SK-N-SH treated with all-trans-retinoic acid at 6 μM for 48 hours (cell line): ENCODE data around the gene UNC13B.

Experiments used
- ATAC-seq: fragments of 200-7000 bp; cut with Tn5 transposase; 3 replicates; pipeline ENCODE4 v1.9.1; 2020; ENCODE audit warnings: mild to moderate bottlenecking, moderate library complexity
- ARNTL ChIP-seq: fragments of 450-650 bp; formaldehyde crosslinking; IDR thresholded peaks from 2 replicates; pipeline ENCODE4 v1.5.0; 2020; ENCODE audit warnings: low read depth, mild to moderate bottlenecking, moderate library complexity, borderline replicate concordance
- BACH2 ChIP-seq: fragments of 250-450 bp; sonication (Bioruptor Pico); IDR thresholded peaks from 2 replicates; pipeline ENCODE4 v1.9.0; 2021; ENCODE audit warnings: mild to moderate bottlenecking, borderline replicate concordance
- CREB5 ChIP-seq: fragments of 250-450 bp; sonication (Bioruptor Pico); IDR thresholded peaks from 2 replicates; pipeline ENCODE4 v1.5.1; 2020; ENCODE audit warnings: low read depth, mild to moderate bottlenecking, moderate library complexity
- CSDC2 ChIP-seq: fragments of 250-450 bp; sonication (Bioruptor Pico); IDR thresholded peaks from 2 replicates; pipeline ENCODE4 v1.5.0; 2020; ENCODE audit warnings: mild to moderate bottlenecking, moderate library complexity
- CSRNP3 ChIP-seq: fragments of 250-450 bp; sonication (Bioruptor Pico); IDR thresholded peaks from 2 replicates; pipeline ENCODE4 v1.5.1; 2021; ENCODE audit warnings: mild to moderate bottlenecking, moderate library complexity
- ESRRG ChIP-seq: fragments of 250-450 bp; sonication (Bioruptor Pico); IDR thresholded peaks from 2 replicates; pipeline ENCODE4 v1.6.1; 2021; ENCODE audit warnings: mild to moderate bottlenecking
- ISL1 ChIP-seq: fragments of 250-450 bp; sonication (Bioruptor Pico); IDR thresholded peaks from 2 replicates; pipeline ENCODE4 v2.1.2; 2022; ENCODE audit warnings: mild to moderate bottlenecking, moderate library complexity
- OSR1 ChIP-seq: fragments of 250-450 bp; sonication (Bioruptor Pico); IDR thresholded peaks from 2 replicates; pipeline ENCODE4 v1.8.0; 2022; ENCODE audit warnings: moderate library complexity, mild to moderate bottlenecking, inconsistent platforms
- PATZ1 ChIP-seq: fragments of 250-450 bp; sonication (Bioruptor Pico); IDR thresholded peaks from 2 replicates; pipeline ENCODE4 v1.8.0; 2020; ENCODE audit warnings: mild to moderate bottlenecking, moderate library complexity, borderline replicate concordance
- POU6F1 ChIP-seq: fragments of 250-450 bp; sonication (Bioruptor Pico); IDR thresholded peaks from 2 replicates; pipeline ENCODE4 v1.8.0; 2021; ENCODE audit warnings: low read depth, mild to moderate bottlenecking, moderate library complexity, borderline replicate concordance
- PPARA ChIP-seq: fragments of 250-450 bp; sonication (Bioruptor Pico); IDR thresholded peaks from 2 replicates; pipeline ENCODE4 v1.5.0; 2020; ENCODE audit warnings: mild to moderate bottlenecking, borderline replicate concordance
- RARB ChIP-seq: fragments of 250-450 bp; sonication (Bioruptor Pico); IDR thresholded peaks from 2 replicates; pipeline ENCODE4 v1.8.0; 2021; ENCODE audit warnings: mild to moderate bottlenecking, moderate library complexity
- SNAI2 ChIP-seq: fragments of 250-450 bp; sonication (Bioruptor Pico); IDR thresholded peaks from 2 replicates; pipeline ENCODE4 v1.5.0; 2020; ENCODE audit warnings: mild to moderate bottlenecking, moderate library complexity
- TCF4 ChIP-seq: fragments of 250-450 bp; sonication (Bioruptor Pico); IDR thresholded peaks from 2 replicates; pipeline ENCODE4 v1.8.0; 2021; ENCODE audit warnings: mild to moderate bottlenecking, moderate library complexity, borderline replicate concordance
- TOX ChIP-seq: fragments of 250-450 bp; sonication (Bioruptor Pico); IDR thresholded peaks from 2 replicates; pipeline ENCODE4 v1.8.0; 2021; ENCODE audit warnings: mild to moderate bottlenecking, moderate library complexity, borderline replicate concordance
- TSHZ2 ChIP-seq: fragments of 250-450 bp; sonication (Bioruptor Pico); IDR thresholded peaks from 2 replicates; pipeline ENCODE4 v1.5.0; 2020; ENCODE audit warnings: mild to moderate bottlenecking, moderate library complexity
- ZFP3 ChIP-seq: fragments of 250-450 bp; sonication (Bioruptor Pico); IDR thresholded peaks from 2 replicates; pipeline ENCODE4 v1.5.0; 2020; ENCODE audit warnings: mild to moderate bottlenecking, moderate library complexity
- ZFP30 ChIP-seq: fragments of 450-650 bp; formaldehyde crosslinking; IDR thresholded peaks from 2 replicates; pipeline ENCODE4 v1.5.0; 2022; ENCODE audit warnings: mild to moderate bottlenecking, moderate library complexity
- ZNF565 ChIP-seq: fragments of 450-650 bp; formaldehyde crosslinking; conservative IDR thresholded peaks from 2 replicates; pipeline ENCODE4 v1.5.0; 2020; ENCODE audit warnings: low read depth, mild to moderate bottlenecking, moderate library complexity
- ZNF70 ChIP-seq: fragments of 450-650 bp; formaldehyde crosslinking; IDR thresholded peaks from 2 replicates; pipeline ENCODE4 v1.5.0; 2020; ENCODE audit warnings: mild to moderate bottlenecking, moderate library complexity
- ZNF8 ChIP-seq: fragments of 450-650 bp; formaldehyde crosslinking; IDR thresholded peaks from 2 replicates; pipeline ENCODE4 v1.5.0; 2020; ENCODE audit warnings: mild to moderate bottlenecking, moderate library complexity

Gene UNC13B

GRCh38 chr9:35267710-35268109, 105.9 kb downstream of the UNC13B start:
- no peak for TF ChIP-seq TCF4 (CRISPR knock-in tag)
- TF ChIP-seq TSHZ2 (CRISPR knock-in tag) = no peak
- no peak for TF ChIP-seq ESRRG (CRISPR knock-in tag)
- TF ChIP-seq PPARA (CRISPR knock-in tag) = no peak
- no peak for TF ChIP-seq TOX (CRISPR knock-in tag)
- no peak for TF ChIP-seq ZNF565 (CRISPR knock-in tag)
- TF ChIP-seq ZNF70 = no peak
- no peak for ATAC-seq

- ATAC-seq = no peak
- TF ChIP-seq POU6F1 (CRISPR knock-in tag) (no peak), CSRNP3 (CRISPR knock-in tag) (no peak), ESRRG (CRISPR knock-in tag) (no peak), ZNF565 (CRISPR knock-in tag) (no peak), ZNF8 (no peak), SNAI2 (CRISPR knock-in tag) (no peak), ZFP3 (CRISPR knock-in tag) (no peak), PATZ1 (CRISPR knock-in tag) (no peak), ARNTL (CRISPR knock-in tag) (no peak), TSHZ2 (CRISPR knock-in tag) (no peak), BACH2 (CRISPR knock-in tag) (no peak), CSDC2 (CRISPR knock-in tag) (no peak), RARB (CRISPR knock-in tag) (no peak), ISL1 (CRISPR knock-in tag) (no peak), ZNF70 (no peak), OSR1 (CRISPR knock-in tag) (no peak), PPARA (CRISPR knock-in tag) (no peak), ZFP30 (CRISPR knock-in tag) (no peak), CREB5 (no peak), TCF4 (CRISPR knock-in tag) (no peak)
- TF ChIP-seq, all 23 proteins: peak for 0
These were observed 108.1 kb downstream of the UNC13B start for GRCh38 chr9:35269919-35270318.
